ENCODE measurements around the gene UTP3.
"Not testable (repeated sequence)": the region's sequence is repeated elsewhere in the genome, so short reads cannot be mapped to it uniquely, and the experiment has no call there.

UTP3 gene

DNA sequence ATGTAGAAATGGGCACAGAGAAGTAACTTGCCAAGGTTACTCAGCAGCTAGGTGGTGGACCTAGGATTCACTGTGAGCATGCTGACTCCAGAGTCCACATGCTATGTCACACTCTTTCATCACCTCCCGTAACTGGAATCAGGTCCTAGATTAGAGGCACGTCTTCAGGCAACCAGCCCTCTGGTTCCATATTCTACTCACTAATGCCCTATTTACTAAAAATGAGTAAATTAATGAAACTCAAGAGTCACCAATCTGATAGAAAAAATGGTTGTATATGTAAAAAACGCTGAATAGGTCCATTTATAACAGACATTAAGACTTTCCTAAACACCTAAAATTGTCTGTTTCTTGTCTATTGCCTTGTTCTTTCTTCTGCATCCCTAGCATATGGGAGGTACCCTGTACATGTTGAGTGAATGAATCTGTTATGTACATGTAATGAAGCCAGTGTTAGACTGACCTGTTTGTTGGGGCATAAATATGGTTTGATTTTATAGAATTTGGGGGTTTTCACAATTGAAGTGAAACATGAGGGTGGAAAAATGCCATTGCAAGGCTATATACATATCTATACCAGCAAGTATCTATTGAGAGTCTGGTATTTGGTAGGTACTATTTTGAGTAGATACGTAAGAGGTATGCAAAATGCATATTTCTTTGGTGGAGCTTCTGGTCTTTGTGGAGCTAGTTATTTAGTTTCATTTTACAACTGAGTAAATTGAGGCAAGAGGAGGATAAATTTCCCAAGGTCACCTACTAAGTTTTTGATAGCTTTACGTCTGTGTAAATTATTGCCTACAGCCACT, 26.0 kb downstream of the UTP3 start:
- no peak overlapping the region for H3K4me3 ChIP-seq (ENCODE audit: low read depth, low read length)

DNA sequence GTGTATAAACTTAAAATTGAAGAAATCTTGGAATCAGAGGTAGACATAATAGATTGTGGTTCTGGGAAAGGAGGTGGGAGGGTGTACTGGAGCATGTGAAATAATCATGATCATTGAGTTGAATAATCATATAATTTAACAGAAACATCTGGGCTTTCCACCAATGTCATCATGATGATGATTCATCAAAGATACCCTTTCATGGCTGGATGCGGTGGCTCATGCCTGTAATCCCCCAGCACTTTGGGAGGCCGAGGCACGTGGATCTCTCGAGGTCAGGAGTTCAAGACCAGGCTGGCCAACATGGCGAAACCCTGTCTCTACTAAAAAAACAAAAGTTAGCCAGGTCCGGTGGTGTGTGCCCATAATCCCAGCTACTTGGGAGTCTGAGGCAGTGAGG, 26.8 kb downstream of the UTP3 start:
- H3K4me3 ChIP-seq (ENCODE audit: low read depth, low read length) = no peak overlapping the region

DNA sequence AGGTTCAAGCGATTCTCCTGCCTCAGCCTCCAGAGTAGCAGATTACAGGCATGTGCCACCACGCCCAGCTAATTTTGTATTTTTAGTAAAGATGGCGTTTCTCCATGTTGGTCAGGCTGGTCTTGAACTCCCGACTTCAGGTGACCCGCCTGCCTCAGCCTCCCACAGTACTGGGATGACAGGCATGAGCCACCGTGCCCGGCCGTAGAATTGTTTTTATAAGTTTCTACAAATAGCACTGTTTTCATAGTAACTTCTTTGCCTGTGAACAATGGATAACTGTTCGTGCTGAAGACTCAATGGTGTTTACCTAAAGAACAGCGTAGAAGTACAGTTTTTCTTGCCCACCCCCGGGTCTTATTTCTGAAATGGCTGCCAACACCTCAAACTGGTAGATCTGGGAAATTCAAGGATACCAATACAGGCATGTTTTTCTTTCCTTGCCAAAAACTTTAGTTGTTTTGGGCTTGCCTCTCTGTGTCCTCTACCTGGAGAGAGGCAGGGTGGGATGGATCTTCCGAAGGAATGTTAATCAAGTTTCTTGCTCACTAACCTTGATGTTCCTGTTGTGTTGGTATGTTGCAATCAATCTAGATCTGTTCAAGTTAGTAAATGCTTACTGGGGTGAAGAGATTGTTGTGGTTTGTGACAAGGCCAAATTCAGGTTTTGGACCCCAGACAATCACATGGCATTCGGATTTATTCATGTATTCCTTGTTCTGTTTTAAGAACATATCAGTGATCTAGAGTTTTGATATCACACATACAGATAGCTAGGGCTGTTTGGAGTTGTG, 30.7 kb downstream of the UTP3 start:
- no peak overlapping the region for H3K4me3 ChIP-seq (ENCODE audit: low read depth, low read length)

DNA sequence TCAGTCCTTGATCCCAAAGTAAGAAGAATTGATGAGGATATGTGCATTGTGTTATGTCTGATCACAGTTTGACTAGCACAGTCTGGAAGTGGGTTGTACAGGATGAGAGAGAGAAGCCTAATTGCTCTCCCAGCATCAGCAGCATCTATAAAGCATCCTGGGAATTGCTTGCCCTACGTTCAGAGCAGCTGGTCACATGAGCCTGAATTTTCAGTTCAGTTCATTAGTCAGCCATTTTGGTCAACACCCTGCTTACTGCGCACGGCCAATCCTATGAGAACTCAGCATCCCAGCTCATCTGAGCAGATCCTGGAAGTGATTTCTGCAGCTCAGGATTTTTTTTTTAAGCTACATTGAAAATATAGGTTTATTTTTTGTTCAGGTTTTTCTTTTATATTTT, 33.4 kb downstream of the UTP3 start, which contains the start of gene RUFY3:
Gene RUFY3, plus strand, starts transcription at position 218 of the 400 bp plus-strand sequence. CDS start 610 bp downstream, outside the sequence.
- no peak within 1 kb of the TSS for H3K4me3 ChIP-seq (ENCODE audit: low read depth, low read length)

DNA sequence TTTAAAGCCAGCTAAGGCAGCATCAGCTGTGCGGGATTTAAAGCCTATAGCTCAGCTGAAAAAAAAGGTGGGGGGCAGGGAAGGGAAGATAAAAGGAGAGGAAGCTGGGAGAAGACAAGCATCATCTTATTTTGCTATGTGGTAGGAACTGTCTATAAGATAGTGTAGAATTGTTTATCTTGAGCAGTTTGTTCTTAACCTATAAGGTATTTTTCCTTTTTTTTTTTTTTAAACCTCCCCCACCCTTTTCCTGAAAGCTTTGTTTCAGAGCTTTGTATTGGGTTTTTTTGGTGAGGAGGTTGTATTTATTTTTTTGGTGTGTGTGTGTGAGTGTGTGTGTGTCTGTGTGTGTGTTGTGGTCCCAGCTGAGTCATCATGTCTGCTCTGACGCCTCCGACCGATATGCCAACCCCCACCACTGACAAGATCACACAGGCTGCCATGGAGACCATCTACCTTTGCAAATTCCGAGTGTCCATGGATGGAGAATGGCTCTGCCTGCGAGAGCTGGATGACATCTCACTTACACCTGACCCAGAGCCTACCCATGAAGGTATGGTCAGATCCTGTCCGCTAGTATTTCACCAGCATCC, 34.0 kb downstream of the UTP3 start:
- no peak overlapping the region for H3K4me3 ChIP-seq (ENCODE audit: low read depth, low read length)

DNA sequence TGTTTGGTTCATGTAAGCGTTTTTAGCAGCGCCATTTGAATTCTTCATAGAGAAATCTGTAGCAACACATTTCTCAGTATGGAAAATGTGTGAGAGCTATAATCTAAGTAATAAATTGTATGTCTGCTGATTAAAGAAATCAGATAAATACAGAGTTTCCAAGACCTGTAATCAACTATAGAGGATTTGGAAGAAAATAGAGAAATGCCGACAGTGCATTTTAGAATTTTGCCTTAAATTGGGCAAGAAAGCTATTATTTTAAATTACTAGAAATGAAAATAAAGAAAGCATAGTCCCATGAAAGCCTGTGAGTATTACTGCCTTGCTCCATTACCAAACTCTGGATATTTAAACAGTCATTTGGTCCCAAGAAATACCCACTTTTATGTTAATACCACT, 36.1 kb downstream of the UTP3 start:
- H3K4me3 ChIP-seq (ENCODE audit: low read depth, low read length) = no peak overlapping the region

DNA sequence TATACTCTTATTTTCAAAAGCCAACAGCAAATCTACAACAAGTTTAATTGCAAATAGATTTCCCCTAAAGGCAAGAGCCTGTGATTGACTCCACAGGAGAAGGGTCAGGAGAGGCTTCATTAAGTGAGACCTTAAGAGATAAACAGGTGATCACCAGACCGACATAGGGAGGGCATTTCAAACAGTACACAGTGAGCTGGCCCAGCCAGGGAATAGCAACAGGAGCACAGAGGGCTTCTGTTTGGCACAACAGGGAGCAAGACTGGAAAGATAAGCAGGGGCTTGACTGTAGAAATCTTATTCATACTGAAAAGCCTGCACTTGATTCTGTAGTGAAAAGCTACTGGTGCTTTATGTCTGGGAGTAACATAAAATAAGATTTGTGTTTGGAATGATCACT, 37.3 kb downstream of the UTP3 start:
- no peak overlapping the region for H3K4me3 ChIP-seq (ENCODE audit: low read depth, low read length)

DNA sequence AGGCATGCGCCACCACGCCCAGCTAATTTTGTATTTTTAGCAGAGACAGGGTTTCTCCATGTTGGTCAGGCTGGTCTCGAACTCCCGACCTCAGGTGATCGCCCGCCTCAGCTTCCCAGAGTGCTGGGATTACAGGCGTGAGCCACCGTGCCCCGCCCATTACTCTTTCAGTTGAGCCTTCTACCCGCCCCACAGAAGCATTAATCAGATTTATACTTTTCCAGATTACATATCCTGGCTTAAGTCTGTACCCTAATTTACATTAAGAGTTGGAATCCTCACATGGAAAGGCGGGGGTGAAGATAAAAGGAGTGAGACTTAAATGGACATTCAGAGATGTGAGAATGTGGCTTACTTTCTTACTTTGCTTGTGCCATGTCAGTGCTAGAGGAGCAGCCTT, 38.2 kb downstream of the UTP3 start:
- not testable (repeated sequence) for H3K4me3 ChIP-seq (ENCODE audit: low read depth, low read length)

DNA sequence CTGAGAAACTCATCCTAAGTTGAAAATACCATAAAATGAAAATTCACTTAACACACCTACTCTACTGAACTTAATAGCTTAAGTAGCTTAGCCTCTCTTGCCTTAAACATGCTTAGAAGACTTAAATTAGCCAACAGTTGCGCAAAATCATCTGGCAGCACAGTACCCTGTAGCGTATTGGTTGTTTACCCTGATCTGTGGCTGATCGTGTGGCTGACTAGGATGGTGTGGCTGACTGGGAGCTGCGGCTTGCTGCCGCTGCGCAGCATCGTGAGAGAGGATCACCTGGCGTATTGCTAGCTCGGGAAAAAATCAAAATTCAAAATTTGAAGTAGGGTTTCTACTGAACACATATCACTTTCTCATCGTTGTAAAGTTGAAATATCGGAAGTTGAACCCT, 39.8 kb downstream of the UTP3 start:
- no peak overlapping the region for H3K4me3 ChIP-seq (ENCODE audit: low read depth, low read length)

DNA sequence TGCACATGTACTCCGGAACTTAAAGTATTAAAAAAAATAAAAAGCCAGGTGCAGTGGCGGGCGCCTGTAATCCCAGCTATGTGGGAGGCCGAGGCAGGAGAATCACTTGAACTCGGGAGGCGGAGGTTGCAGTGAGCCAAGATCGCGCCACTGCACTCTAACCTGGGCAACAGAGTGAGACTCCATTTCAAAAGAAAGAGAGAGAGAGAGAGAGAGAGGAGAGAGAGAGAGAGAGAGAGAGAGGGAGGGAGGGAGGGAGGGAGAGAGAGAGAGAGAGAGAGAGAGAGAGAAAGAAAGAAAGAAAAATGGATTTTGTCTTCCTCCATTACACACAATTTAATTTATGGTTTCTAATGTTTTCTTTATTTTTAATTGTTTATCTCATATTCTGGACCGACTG, 44.5 kb downstream of the UTP3 start:
- H3K4me3 ChIP-seq (ENCODE audit: low read depth, low read length) = not testable (repeated sequence)

DNA sequence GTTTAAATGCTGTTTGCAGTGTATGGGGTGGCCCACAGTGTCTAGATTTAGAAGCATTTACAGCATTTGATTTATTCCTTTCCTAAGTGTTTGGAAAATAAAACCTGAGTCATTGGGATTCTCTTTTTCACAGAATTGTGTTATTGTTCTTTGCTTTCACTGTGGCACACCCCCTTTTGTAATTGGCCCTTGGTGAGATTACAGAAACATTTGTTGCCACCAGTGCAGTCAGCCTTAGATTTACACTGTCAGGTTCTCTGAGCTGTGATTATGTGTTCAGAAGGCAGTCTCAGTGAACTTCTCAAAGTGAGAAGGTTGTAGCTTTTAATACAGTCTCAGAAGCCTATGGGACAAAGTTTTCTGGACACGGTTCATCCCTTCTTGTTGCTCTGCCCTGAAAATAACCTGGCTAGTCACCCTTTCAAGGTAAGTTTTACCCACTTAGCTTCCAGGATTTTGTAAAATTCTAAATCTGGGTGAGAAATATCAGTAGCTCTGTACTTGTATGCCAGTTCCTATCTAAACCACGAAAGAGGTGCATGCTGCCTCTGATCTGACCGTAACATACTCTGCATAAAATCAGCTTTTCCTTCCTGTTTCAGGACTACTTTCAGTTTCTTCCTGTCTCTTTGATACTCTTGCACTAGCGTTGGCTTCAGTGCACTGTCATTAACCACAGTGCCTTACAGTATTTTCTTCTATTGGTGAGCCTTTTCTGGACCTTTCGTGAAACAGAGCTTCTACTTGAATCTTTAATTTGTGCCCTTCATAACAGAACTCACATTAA, 46.0 kb downstream of the UTP3 start:
- no peak overlapping the region for H3K4me3 ChIP-seq (ENCODE audit: low read depth, low read length)

DNA sequence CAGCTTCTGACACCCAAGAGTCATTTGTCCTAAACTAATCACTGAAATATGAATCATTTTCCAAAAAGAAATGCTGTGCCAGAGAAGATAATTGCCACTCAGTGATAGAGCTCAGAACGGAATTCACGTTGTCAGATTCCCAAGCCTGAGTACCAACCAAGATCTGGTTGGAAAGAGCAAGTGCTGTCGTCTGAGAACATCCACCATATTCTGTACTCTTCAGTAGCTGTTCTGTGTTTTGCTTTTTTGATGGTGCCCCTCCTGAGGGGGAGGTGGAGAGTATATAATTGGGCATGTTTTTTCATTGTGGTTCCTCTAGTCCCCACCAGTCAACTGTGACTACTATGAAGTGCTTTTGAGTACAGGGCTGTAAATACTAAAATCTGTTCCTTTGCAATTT, 46.6 kb downstream of the UTP3 start:
- no peak overlapping the region for H3K4me3 ChIP-seq (ENCODE audit: low read depth, low read length)

DNA sequence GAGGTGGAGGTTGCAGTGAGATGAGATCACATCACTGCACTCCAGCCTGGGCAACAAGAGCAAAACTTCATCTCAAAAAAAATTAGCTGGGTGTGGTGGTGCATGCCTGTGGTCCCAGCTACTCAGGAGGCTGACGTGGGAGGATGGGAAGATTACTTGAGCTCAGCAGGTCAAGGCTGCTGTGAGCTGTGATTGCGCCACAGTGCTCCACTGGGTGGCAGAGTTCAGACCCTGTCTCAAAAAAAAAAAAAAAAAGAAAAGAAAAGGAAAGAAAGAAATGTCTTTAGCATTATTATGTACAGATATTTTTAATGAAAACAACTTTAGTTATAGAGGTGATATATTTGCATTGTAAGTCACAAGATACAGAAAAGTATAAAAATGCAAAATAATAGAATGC, 47.6 kb downstream of the UTP3 start:
- H3K4me3 ChIP-seq (ENCODE audit: low read depth, low read length) = not testable (repeated sequence)

DNA sequence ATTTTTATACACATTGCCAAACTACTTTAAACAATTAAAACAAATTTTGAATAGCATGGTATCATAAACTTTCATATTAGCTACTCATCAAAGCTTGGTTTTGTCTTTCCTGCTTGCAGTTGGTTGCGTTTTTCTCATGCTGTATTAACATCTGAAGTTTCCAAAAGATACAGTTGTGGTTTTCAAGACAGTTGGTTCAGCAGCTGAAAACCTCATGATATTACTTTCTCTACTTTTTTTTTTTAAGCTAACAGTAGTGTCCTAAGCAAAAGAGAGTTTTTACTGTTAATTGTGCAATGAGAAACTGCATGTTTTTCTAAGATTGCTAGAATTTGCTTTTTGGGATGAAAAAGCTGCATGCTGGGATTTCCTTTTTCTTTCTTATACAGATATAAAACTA, 48.7 kb downstream of the UTP3 start:
- H3K4me3 ChIP-seq (ENCODE audit: low read depth, low read length) = no peak overlapping the region

DNA sequence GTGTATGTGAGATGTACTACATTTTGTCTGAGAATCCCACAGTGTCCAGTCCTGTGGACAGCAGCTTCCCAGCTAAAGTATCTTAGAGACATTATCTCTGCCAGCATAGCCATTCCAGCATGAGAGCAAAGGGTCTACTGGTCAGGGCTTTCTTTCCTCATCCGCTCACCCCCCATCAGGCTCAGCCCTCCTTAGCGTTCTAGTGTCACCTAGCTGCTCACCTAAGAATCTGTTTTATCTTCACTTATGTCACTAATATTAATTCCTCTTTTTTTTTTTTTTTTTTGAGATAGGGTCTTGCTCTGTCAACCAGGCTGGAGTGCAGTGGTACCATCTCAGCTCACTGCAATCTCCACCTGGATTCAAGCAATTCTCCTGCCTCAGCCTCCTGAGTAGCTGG, 49.1 kb downstream of the UTP3 start:
- no peak overlapping the region for H3K4me3 ChIP-seq (ENCODE audit: low read depth, low read length)

DNA sequence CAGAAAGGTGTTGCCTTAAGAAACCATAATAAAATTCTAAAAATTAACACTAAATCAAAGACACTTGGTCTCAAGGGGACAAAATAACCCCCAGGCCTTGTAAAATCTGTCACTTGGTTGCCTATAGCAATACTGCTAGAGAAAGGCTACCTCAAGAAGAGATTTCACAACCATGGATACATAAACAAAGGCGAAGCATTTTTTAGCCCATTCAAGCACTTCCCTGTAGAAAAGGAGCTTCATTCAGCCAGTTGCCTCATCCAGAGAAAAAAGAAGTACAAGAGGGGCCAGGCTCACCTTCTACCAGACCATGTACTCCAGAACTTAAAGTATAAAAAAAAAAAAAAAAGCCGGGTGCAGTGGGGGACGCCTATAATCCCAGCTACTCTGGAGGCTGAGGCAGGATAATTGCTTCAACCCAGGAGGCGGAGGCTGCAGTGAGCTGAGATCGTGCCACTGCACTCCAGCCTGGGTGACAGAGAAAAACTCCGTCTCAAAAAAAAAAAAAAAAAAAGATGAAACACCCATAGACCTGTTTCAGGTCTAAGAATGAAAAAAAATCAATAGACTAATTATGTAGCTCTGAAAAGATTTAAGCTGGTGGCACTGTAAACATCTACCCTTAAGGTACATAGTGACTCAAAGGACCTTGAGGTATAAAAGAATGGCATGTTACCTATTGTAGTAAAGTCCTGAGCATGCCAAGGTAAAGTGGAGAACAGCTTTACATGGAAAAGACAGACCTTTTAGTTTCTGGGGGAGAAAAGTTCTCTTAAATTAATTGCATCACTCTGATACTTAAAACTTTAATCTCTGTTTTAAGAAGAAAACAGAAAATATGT, 51.4 kb downstream of the UTP3 start:
- H3K4me3 ChIP-seq (ENCODE audit: low read depth, low read length) = no peak overlapping the region
